ENCODE measurements around the gene TNXB. TPM values are rescaled to one million over a fixed set of nuclear protein-coding genes. Genes with fewer than 3 reads are reported as not detected.
A peak's percentile ranks its signal among the peaks of the same experiment; 100 is the strongest.
"Not testable (repeated sequence)": the region's sequence is repeated elsewhere in the genome, so short reads cannot be mapped to it uniquely, and the experiment has no call there.

Gene TNXB
- total RNA-seq, 1 donor from 2014 or later = 1.9 TPM

DNA sequence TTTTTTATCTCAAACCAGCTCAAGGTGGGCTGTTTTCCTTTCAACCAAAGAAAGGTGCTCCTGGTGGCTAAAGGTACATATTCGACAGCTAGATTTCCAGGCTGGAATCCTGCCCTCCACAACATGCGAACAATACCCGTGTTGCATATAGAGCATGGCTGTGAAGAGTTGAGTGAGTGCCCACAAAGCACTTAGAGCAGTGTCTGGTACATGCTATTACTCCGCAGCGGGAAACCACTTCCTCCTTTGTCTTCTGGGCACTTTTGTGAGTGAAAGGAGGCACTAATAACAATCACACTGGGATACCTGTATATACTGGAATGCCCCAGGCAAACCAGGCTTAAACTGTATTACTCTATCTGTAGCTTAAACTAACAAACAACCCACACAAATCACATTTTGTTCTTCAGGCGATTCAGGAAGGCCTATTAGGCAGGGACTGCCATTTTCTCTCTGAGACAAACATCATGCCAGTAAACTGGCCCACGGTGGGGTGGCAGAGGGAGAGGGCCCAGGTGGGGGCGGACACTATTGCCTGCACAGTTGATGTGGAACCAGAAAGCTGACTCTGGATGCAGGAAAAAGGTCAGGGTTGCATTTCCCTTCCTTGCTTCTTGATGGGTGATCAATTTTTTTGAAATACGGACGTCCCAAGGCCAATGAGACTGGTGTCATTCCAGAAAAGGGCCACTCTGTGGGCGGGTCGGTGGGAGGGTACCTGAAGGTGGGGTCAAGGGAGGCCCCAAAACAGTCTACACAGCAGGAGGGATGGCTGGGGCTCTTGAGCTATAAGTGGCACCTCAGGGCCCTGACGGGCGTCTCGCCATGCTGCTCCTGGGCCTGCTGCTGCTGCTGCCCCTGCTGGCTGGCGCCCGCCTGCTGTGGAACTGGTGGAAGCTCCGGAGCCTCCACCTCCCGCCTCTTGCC lies 71.3 kb downstream of the TNXB start, which contains the start of gene CYP21A2:
TSS of gene CYP21A2 (plus strand) at position 818 of the 927 bp plus-strand sequence. CDS start at position 826, 8 bp downstream.
- H3K9me3 Mint-ChIP-seq (ENCODE audit: low read depth); H3K4me1 Mint-ChIP-seq (ENCODE audit: low read depth); H3K4me3 Mint-ChIP-seq (ENCODE audit: unreplicated experiment); H3K27me3 Mint-ChIP-seq (ENCODE audit: low read depth); DNase-seq (ENCODE audit: low spot score); H3K36me3 Mint-ChIP-seq (ENCODE audit: low read depth); H3K27ac Mint-ChIP-seq (ENCODE audit: unreplicated experiment): not testable (repeated sequence)

DNA sequence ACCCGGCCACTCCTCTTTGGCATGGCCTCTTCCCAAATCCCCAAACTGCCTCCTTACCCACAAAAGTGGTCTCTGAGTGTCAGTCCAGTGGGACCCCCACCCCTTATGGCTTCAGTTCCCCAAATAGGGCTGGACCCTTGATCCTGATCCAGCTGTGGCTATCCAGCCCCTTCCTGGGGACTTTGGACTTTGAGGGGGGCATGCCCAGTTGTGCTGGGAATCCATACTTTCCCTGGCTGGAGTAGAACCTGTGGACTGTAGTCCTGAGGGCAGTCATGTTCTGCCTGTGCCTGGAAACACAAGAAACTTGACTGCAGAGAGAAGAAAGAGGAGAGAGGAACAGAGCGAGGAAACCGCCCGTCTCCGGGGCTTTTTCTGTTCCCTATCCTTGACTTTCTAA lies 72.0 kb downstream of the TNXB start:
- not testable (repeated sequence) for H3K36me3 Mint-ChIP-seq (ENCODE audit: low read depth); H3K27me3 Mint-ChIP-seq (ENCODE audit: low read depth); H3K4me1 Mint-ChIP-seq (ENCODE audit: low read depth); H3K9me3 Mint-ChIP-seq (ENCODE audit: low read depth); H3K27ac Mint-ChIP-seq (ENCODE audit: unreplicated experiment); H3K4me3 Mint-ChIP-seq (ENCODE audit: unreplicated experiment); DNase-seq (ENCODE audit: low spot score)

DNA sequence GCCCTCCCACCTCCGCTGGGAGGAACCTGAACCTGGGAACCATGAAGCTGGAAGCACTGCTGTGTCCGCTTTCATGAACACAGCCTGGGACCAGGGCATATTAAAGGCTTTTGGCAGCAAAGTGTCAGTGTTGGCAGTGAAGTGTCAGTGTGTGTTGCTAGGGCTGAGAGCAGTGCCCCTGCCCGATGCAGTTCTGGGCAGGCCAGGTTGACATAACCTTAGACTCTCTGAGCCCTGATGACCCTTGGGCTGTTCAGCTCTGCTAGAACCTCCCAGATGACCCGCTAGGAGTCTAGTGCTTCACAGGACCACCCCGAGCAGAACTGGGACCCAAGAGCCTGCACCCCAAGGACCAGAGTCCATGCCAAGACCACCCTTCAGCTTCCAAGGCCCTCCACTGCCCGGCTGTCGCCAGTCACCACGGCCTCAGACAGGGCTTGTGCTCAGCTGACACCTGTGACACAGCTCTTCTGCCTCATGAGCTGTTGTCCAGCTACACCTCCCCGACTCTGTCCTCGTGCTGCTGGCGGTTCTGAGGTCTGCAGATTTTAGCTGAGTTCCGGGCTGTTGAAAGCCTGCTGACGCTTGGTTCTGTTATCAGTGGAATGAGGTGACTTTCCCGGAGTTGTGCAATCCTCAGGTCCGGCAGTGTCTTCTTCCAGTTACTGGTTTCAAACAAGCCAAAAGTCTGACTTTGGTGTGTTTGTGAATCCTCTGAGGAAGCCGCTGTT lies 73.7 kb downstream of the TNXB start:
- H3K27ac Mint-ChIP-seq (ENCODE audit: unreplicated experiment); H3K36me3 Mint-ChIP-seq (ENCODE audit: low read depth); DNase-seq (ENCODE audit: low spot score); H3K9me3 Mint-ChIP-seq (ENCODE audit: low read depth); H3K27me3 Mint-ChIP-seq (ENCODE audit: low read depth); H3K4me1 Mint-ChIP-seq (ENCODE audit: low read depth); H3K4me3 Mint-ChIP-seq (ENCODE audit: unreplicated experiment): not testable (repeated sequence)

DNA sequence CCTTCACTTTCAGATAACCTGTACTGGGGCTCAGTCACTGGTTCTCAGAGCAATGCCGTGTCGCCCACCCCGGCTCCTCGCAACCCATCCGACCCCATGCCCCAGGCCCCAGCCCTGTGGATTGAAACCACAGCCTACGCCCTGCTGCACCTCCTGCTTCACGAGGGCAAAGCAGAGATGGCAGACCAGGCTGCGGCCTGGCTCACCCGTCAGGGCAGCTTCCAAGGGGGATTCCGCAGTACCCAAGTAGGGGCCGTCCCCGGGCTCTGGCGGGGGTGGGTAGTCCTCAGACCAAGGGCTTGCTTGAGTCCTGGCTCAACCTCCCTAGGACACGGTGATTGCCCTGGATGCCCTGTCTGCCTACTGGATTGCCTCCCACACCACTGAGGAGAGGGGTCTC lies 79.6 kb downstream of the TNXB start:
- H3K27me3 Mint-ChIP-seq (ENCODE audit: low read depth); H3K4me3 Mint-ChIP-seq (ENCODE audit: unreplicated experiment); H3K4me1 Mint-ChIP-seq (ENCODE audit: low read depth); H3K27ac Mint-ChIP-seq (ENCODE audit: unreplicated experiment); H3K36me3 Mint-ChIP-seq (ENCODE audit: low read depth); H3K9me3 Mint-ChIP-seq (ENCODE audit: low read depth); DNase-seq (ENCODE audit: low spot score): not testable (repeated sequence)

DNA sequence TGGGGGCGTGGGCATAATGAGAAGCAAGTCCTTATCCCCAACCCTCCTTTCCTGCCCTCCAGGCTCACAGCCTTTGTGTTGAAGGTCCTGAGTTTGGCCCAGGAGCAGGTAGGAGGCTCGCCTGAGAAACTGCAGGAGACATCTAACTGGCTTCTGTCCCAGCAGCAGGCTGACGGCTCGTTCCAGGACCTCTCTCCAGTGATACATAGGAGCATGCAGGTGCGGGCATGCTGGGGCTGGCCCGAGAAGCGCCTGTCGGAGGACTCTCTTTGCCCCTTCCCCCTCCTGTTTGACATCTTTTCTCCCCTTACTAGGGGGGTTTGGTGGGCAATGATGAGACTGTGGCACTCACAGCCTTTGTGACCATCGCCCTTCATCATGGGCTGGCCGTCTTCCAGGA lies 80.5 kb downstream of the TNXB start:
- H3K36me3 Mint-ChIP-seq (ENCODE audit: low read depth); H3K4me1 Mint-ChIP-seq (ENCODE audit: low read depth); H3K27me3 Mint-ChIP-seq (ENCODE audit: low read depth); H3K4me3 Mint-ChIP-seq (ENCODE audit: unreplicated experiment); H3K9me3 Mint-ChIP-seq (ENCODE audit: low read depth); H3K27ac Mint-ChIP-seq (ENCODE audit: unreplicated experiment); DNase-seq (ENCODE audit: low spot score): not testable (repeated sequence)

DNA sequence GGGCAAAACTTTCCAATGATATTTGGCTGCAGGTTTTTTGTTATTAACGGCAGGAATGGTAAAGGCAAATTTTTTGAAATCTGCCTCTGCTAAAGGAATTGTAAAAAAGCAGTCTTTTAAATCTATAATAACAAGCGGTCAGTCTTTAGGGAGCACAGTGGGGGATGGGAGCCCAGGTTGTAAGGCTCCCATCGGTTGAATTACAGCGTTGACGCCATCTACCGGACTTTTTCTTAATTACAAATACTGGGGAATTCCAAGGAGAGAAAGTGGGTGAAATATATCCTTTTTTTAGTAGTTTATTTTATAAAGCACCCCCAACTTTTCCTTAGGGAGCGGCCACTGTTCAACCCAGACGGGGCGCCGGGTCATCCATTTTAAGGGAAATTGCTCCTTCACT lies 87.0 kb downstream of the TNXB start:
- H3K27ac Mint-ChIP-seq (ENCODE audit: unreplicated experiment) = not testable (repeated sequence)

DNA sequence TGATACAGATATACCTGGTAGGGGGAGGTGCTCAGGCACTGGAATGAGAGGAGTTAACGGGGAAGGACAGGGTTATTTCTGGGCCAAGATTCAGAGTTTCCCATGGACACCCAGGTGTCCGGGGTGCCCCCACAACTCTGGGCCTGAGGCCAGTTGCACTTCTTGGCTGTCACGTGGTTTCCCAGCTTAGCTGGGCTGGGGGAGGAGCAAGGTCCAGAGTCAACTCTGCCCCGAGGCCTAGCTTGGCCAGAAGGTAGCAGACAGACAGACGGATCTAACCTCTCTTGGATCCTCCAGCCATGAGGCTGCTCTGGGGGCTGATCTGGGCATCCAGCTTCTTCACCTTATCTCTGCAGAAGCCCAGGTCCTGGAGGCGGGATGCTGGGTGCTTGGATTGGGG lies 94.6 kb downstream of the TNXB start, which contains the start of gene C4B:
TSS of gene C4B (plus strand) at position 249 of the 400 bp plus-strand sequence. CDS start at position 300, 51 bp downstream.
- not testable (repeated sequence) for H3K4me3 Mint-ChIP-seq (ENCODE audit: unreplicated experiment); H3K9me3 Mint-ChIP-seq (ENCODE audit: low read depth); DNase-seq (ENCODE audit: low spot score); H3K27ac Mint-ChIP-seq (ENCODE audit: unreplicated experiment); H3K27me3 Mint-ChIP-seq (ENCODE audit: low read depth); H3K36me3 Mint-ChIP-seq (ENCODE audit: low read depth); H3K4me1 Mint-ChIP-seq (ENCODE audit: low read depth)

More for the DNA sequence above, 87.0 kb downstream of the TNXB start:
- not testable (repeated sequence) for H3K27me3 Mint-ChIP-seq (ENCODE audit: low read depth); H3K9me3 Mint-ChIP-seq (ENCODE audit: low read depth); H3K36me3 Mint-ChIP-seq (ENCODE audit: low read depth); DNase-seq (ENCODE audit: low spot score); H3K4me1 Mint-ChIP-seq (ENCODE audit: low read depth); H3K4me3 Mint-ChIP-seq (ENCODE audit: unreplicated experiment)

DNA sequence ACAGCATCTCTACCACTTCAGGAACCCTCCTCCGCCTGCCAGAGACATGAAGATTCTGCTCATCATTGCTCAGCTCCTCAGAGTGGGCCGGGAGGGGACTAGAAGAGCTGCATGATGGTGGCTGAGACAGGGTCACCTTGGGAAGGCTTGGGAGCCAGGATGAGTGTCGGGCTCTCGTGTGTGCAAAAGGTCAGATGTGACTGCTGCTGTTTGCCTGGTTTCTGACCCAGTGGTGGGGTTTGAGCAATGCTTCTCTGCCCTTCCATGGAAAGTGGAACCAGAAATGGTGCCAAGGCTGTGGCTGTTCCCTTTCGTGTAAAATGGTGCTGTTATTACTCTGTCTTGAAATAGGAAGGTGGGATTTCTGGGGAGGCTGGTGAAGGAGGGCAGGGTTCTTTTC lies 95.4 kb downstream of the TNXB start:
- H3K27ac Mint-ChIP-seq (ENCODE audit: unreplicated experiment); H3K36me3 Mint-ChIP-seq (ENCODE audit: low read depth); DNase-seq (ENCODE audit: low spot score); H3K9me3 Mint-ChIP-seq (ENCODE audit: low read depth); H3K4me1 Mint-ChIP-seq (ENCODE audit: low read depth); H3K27me3 Mint-ChIP-seq (ENCODE audit: low read depth); H3K4me3 Mint-ChIP-seq (ENCODE audit: unreplicated experiment): not testable (repeated sequence)

DNA sequence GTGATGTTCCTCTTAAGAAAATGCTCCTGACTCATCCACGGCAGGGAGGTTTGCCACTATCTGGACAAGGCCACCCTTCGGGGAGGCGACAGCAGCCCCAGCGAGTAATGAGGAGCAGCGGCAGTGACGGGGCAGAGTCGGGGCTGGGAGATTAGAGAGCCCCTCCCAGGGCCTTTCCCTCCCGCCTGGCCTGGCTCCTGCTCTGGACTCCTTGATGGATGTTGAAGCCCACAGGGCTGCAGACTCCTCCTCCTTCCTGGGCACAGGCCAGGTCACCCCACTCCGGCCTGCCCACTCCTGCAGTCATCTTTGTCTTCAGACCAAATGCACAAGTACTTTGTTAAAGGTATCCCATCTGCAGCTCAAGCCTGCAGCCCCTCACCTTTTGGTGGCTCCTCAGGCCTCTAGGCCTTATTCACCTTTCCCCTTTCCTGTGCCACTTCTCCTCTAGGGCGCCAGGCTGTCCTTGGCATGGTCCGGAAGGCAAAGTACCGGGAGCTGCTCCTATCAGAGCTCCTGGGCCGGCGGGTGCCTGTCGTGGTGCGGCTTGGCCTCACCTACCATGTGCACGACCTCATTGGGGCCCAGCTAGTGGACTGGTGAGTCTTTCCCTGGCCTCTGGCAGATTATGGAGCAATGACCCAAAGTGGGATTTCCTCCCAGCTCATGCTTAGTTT lies 96.1 kb downstream of the TNXB start:
- H3K9me3 Mint-ChIP-seq (ENCODE audit: low read depth); H3K27ac Mint-ChIP-seq (ENCODE audit: unreplicated experiment); H3K36me3 Mint-ChIP-seq (ENCODE audit: low read depth); H3K4me1 Mint-ChIP-seq (ENCODE audit: low read depth); H3K27me3 Mint-ChIP-seq (ENCODE audit: low read depth); H3K4me3 Mint-ChIP-seq (ENCODE audit: unreplicated experiment): not testable (repeated sequence)
- DNase-seq (ENCODE audit: low spot score) = peak; percentile 77

DNA sequence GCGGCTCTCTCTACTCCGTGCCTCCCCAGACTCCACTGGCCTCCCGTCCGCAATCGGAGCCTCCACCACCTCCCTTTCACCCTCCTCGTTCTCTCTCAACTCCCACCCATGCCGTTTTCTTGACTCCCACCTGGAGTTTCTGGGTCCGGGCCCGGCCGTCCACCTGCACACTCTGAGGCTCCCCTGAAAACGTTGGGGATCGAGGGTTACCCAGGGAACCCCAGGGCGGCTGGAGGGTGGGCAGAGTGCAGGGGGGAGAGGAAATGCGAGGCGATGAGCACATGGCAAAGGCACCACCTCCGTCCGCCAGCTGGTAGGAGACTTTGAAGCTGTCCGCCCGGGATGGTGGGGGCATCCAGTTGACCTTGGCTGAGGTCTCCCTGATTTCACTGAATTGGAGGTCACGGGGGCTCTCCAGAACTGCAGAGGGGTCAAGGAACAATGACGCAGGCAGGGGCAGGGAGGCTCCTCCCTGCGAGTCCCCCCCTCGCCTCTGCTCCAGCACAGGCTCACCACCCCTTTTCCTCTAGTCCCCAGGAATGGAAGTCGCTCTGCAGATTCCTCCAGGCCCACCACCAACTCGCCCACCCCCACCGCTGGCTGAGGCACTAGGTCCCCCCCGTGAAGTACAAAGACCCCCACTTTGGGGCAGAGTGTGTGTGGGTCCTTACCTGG lies 98.1 kb downstream of the TNXB start:
- not testable (repeated sequence) for H3K4me1 Mint-ChIP-seq (ENCODE audit: low read depth); H3K4me3 Mint-ChIP-seq (ENCODE audit: unreplicated experiment); H3K9me3 Mint-ChIP-seq (ENCODE audit: low read depth); H3K27ac Mint-ChIP-seq (ENCODE audit: unreplicated experiment); H3K36me3 Mint-ChIP-seq (ENCODE audit: low read depth); H3K27me3 Mint-ChIP-seq (ENCODE audit: low read depth)
- peak; percentile 50 for DNase-seq (ENCODE audit: low spot score)

DNA sequence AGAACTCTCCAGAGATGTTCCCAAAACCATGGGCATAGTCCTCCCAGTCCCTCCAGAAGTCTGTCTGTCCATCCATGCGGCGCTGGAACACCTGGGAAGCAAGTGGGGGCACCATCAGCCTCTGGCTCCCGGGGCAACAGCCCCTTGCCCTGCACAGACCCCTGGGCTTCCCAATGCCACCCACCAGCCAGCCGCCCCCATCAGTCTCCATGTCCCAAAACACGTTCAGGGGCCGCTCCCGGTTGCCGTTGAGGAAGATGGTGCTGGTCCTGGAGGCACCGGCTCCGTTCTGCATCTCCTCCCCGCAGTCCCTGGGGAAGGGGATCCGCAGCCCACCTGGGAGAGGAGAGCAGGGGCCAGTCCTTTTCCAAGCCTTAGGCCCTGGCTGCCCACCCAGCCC lies 99.6 kb downstream of the TNXB start:
- not testable (repeated sequence) for H3K27me3 Mint-ChIP-seq (ENCODE audit: low read depth); H3K36me3 Mint-ChIP-seq (ENCODE audit: low read depth); H3K4me1 Mint-ChIP-seq (ENCODE audit: low read depth); H3K4me3 Mint-ChIP-seq (ENCODE audit: unreplicated experiment); H3K27ac Mint-ChIP-seq (ENCODE audit: unreplicated experiment); DNase-seq (ENCODE audit: low spot score); H3K9me3 Mint-ChIP-seq (ENCODE audit: low read depth)

DNA sequence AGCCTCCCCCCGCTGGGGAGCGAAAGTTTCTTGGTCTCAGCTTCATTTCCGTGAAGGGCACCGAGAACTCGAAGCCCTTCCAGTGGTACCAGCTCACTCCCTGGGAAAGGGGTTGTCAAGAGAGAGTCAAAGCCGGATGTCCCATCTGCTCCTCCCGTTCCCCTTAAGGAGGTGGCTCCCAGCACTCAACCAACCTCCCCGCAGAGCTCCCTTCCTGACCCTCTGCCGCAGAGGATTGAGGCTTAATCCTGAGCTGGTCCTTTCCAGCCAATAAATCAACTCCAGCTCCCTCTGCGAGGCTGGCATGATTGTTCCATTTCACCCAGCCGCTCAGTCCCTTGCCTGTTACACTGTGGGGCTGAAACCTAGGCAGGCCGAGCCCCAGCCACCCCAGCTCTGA lies 100.5 kb downstream of the TNXB start:
- not testable (repeated sequence) for H3K36me3 Mint-ChIP-seq (ENCODE audit: low read depth); H3K4me1 Mint-ChIP-seq (ENCODE audit: low read depth); H3K4me3 Mint-ChIP-seq (ENCODE audit: unreplicated experiment); H3K27me3 Mint-ChIP-seq (ENCODE audit: low read depth); H3K9me3 Mint-ChIP-seq (ENCODE audit: low read depth); H3K27ac Mint-ChIP-seq (ENCODE audit: unreplicated experiment)
- peak; percentile 44 for DNase-seq (ENCODE audit: low spot score)

Measured in chondrocyte (in vitro differentiated cells).